Pulmonary artery endothelial cell (primary cell): ENCODE data around the gene BPIFA1. TPM values are rescaled to one million over a fixed set of nuclear protein-coding genes. Genes with fewer than 3 reads are reported as not detected.

ENCODE experiments used
- DNase-seq: peaks from one replicate; pipeline ENCODE4 v3.0.0-alpha.2; 2011; ENCODE audit warnings: low read depth, low spot score
- total RNA-seq: library from RNA; depleted of rRNA; stranded (reverse); fragments of >200 nt; gene quantifications from 2 replicates; pipeline ENCODE4 v1.2.3, GENCODE V29; 2014

The BPIFA1 gene
- total RNA-seq, 1 donor from 2014 or later: not detected

GRCh38 chr20:33277471-33278441 is 42.0 kb downstream of the BPIFA1 start:
- no peak for DNase-seq

GRCh38 chr20:33278700-33279099 is 42.9 kb downstream of the BPIFA1 start:
- DNase-seq: no peak

GRCh38 chr20:33279261-33279910 is 43.6 kb downstream of the BPIFA1 start:
- no peak for DNase-seq

GRCh38 chr20:33280000-33280680 is 44.3 kb downstream of the BPIFA1 start:
- DNase-seq: no peak

GRCh38 chr20:33280775-33281174 is 45.0 kb downstream of the BPIFA1 start:
- DNase-seq: no peak

GRCh38 chr20:33281550-33282146 is 45.9 kb downstream of the BPIFA1 start:
- DNase-seq: no peak

- no peak for DNase-seq
Observed at GRCh38 chr20:33282196-33282934, 46.6 kb downstream of the BPIFA1 start.

- no peak for DNase-seq
Observed at GRCh38 chr20:33282991-33283555, 47.3 kb downstream of the BPIFA1 start, which contains the start of gene BPIFB1. TSS of gene BPIFB1 (plus strand) at chr20:33283214. CDS start at chr20:33286074, 2,860 bp downstream.

GRCh38 chr20:33284284-33284683 is 48.5 kb downstream of the BPIFA1 start:
- DNase-seq: no peak

- DNase-seq: no peak
Observed at GRCh38 chr20:33284937-33285336, 49.1 kb downstream of the BPIFA1 start.

GRCh38 chr20:33285861-33286495 is 50.2 kb downstream of the BPIFA1 start:
- no peak for DNase-seq

GRCh38 chr20:33287884-33288283 is 52.1 kb downstream of the BPIFA1 start:
- DNase-seq: no peak

- DNase-seq: no peak
Observed at GRCh38 chr20:33290852-33291251, 55.1 kb downstream of the BPIFA1 start.

- DNase-seq: no peak
Observed at GRCh38 chr20:33291416-33291815, 55.6 kb downstream of the BPIFA1 start.

- no peak for DNase-seq
Observed at GRCh38 chr20:33291830-33292355, 56.1 kb downstream of the BPIFA1 start.
